Lower lobe of right lung (tissue), 2 donors: ENCODE measurements around the gene PDGFC. TPM values are rescaled to one million over a fixed set of nuclear protein-coding genes. Genes with fewer than 3 reads are reported as not detected.
A peak's percentile ranks its signal among the peaks of the same experiment; 100 is the strongest.

Source experiments
- ATAC-seq, 2 donors: fragments of 200-7000 bp; cut with Tn5 transposase; one replicate each; pipeline ENCODE4 v1.9.1; 2020 to 2022; ENCODE audit warnings: mild to moderate bottlenecking in 2 of 2, moderate library complexity in 2 of 2
- DNase-seq: peaks from one replicate; pipeline ENCODE4 v3.0.0-alpha.2; 2020
- H3K27ac ChIP-seq: fragments of 200-600 bp; one replicate; pipeline ENCODE4 v1.8.0; 2022
- H3K27me3 ChIP-seq: fragments of 200-600 bp; one replicate; pipeline ENCODE4 v1.8.0; 2022; ENCODE audit warnings: low read depth
- H3K36me3 ChIP-seq: fragments of 200-600 bp; one replicate; pipeline ENCODE4 v1.8.0; 2022; ENCODE audit warnings: mild to moderate bottlenecking
- H3K4me1 ChIP-seq: fragments of 200-600 bp; one replicate; pipeline ENCODE4 v1.8.0; 2022
- H3K4me3 ChIP-seq: fragments of 200-600 bp; one replicate; pipeline ENCODE4 v1.8.0; 2022; ENCODE audit warnings: mild to moderate bottlenecking
- H3K9me3 ChIP-seq: fragments of 200-600 bp; one replicate; pipeline ENCODE4 v1.8.0; 2022
- intact Hi-C: fragments of 100-400 bp; cut with DNase I; formaldehyde crosslinking; loops from one replicate; pipeline ENCODE4 v1.11.0; 2022
- total RNA-seq: library from RNA; stranded (reverse); fragmentation: NEBNext Ultra II Directional; extraction: Animal tissue kit (Norgen Biotek cat#: 25700); gene quantifications from one replicate; pipeline ENCODE4 v1.2.1, GENCODE V29; 2021
- TF ChIP-seq, protein P1 (sequence below): fragments of 200-600 bp; IDR thresholded peaks from one replicate; pipeline ENCODE4 v1.8.0; 2022; ENCODE audit warnings: antibody characterized with exemption, mild to moderate bottlenecking
- donor health status: DM: no; HTN: yes; CAD: no; lungs with severe emphysema.

PDGFC gene
- total RNA-seq, 1 donor from 2014 or later: 30.6 TPM

DNA sequence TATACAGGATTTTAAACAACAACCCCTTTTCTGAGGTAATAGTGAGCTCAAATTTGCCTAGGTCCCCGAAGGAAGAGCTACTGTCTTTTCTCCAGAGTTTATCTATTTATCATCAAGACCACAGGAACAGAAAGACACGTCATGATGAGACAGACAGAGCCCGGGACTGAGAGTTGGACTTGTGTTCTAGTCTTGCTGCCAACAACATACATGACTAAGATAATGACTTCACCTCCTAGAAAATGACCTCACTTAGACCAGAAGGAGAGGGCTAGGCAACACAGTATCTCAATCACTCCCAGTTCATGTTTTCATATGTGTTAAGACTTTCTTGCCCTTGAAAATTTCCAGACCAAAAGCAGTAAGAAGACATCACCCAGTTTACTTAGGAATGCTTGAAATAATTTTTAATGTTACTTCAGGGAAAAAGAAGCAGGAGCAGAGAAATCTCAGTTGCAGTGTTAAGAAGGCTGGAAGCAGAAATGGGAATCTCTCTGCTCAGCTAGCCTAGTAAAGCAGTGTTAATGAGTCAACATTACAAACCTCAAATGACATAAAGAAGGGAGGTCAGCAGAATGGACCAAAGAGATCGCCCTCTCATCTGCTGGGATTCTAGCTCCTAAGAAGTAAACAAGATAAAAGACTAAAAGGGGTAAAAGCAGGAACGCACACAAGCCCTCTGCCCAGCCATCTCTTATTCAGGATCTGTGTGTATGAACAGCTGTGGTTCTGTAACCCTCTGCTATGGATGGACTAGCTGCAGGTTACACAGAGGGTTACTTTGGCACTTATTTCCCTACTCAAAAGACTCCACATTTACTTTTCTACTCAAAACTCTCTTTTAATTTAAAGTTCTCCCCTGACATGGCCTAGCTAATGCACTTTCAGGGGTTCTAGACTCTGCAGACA, 24.8 kb downstream of the PDGFC start:
- Histone ChIP-seq H3K4me1 (peaks cover 40% of the 10 kb centered on the region), H3K27me3 (no peaks in the 10 kb centered on the region), H3K9me3 (no peaks in the 10 kb centered on the region), H3K36me3 (no peaks in the 10 kb centered on the region), H3K27ac (no peak overlapping the region), H3K4me3 (no peak overlapping the region)
- intact Hi-C loops: no loop called here
- DNase-seq (no peak), ATAC-seq (peak; percentile 27 to 30)
- TF ChIP-seq, protein P1, sequence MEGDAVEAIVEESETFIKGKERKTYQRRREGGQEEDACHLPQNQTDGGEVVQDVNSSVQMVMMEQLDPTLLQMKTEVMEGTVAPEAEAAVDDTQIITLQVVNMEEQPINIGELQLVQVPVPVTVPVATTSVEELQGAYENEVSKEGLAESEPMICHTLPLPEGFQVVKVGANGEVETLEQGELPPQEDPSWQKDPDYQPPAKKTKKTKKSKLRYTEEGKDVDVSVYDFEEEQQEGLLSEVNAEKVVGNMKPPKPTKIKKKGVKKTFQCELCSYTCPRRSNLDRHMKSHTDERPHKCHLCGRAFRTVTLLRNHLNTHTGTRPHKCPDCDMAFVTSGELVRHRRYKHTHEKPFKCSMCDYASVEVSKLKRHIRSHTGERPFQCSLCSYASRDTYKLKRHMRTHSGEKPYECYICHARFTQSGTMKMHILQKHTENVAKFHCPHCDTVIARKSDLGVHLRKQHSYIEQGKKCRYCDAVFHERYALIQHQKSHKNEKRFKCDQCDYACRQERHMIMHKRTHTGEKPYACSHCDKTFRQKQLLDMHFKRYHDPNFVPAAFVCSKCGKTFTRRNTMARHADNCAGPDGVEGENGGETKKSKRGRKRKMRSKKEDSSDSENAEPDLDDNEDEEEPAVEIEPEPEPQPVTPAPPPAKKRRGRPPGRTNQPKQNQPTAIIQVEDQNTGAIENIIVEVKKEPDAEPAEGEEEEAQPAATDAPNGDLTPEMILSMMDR: no peak

DNA sequence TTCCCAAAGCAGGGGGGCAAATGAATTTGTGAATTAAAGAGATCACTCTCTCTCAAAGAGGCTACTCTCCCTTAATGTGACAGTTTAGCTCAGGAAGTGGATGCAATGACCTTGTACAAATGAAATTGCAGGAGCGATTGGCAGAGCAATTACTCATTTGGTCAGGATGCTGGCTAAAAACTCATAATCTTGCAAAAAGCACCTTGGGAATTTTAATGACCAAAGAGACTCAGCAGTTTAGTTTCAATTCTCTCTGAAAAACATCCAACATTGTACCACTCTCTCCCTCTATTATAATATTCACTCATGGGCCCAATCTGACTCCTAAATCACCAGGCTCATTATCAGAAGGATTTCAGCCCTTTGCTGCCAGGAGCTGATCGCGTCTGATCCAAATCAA, 26.1 kb downstream of the PDGFC start:
- no peak for ATAC-seq

DNA sequence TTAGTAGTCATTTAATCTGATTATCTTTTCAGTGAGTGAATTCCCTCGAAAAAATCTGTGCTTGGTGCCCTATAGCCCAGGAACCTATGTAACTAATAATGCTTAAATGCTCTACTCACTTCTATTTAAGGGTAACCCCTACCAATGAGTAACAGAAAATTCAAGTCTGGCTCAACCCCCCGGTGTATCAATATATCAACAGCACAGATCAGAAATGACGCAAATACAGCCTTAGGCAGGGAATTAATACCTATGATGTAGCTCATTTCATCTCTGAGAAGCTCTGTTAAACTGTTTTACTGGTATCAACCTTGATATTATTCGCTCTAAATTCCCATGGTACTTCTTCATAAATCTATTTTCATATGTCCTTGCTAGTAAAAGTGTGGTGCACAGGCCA, 28.6 kb downstream of the PDGFC start:
- Histone ChIP-seq H3K9me3 (no peaks in the 10 kb centered on the region), H3K36me3 (no peaks in the 10 kb centered on the region), H3K27ac (no peak overlapping the region), H3K4me3 (no peak overlapping the region), H3K27me3 (no peaks in the 10 kb centered on the region), H3K4me1 (peaks cover 33% of the 10 kb centered on the region)
- ATAC-seq (no peak), DNase-seq (no peak)
- intact Hi-C loops: no loop called here
- TF ChIP-seq, protein P1: no peak

More for the DNA sequence above, 26.1 kb downstream of the PDGFC start:
- Histone ChIP-seq H3K9me3 (no peaks in the 10 kb centered on the region), H3K27ac (no peak overlapping the region), H3K4me3 (no peak overlapping the region), H3K4me1 (peaks cover 44% of the 10 kb centered on the region), H3K36me3 (no peaks in the 10 kb centered on the region), H3K27me3 (no peaks in the 10 kb centered on the region)
- intact Hi-C loops: no loop called here
- DNase-seq: no peak
- TF ChIP-seq, protein P1: no peak

DNA sequence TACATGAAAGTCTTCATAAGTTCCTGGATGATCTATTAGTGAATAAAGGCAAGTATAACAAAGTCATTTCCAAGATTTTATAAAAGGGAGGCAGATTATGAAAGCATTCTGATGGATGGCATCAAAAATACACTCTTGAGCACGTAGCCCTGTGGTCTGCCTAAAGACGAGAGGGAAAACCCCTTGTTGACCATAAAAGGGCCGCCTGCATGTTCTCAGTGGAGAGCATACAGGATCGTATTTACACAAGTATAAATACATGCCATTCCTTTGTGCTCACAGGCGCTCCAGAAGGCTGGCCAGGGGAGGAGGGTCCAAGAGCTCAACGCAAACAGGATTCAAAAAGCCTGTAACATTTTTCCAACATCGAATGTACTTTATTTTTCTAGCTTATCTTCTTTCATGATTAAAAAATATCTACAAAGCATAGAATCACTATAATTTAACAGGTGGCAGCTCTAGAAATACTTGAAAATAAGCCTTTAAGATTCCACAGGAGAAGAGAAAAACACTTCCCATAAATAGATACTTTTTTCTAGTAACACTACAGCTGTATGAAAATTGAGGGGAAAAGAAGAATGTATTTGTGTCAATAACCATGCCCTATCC, 29.6 kb downstream of the PDGFC start:
- DNase-seq (peak; percentile 64), ATAC-seq (peak; percentile 94 to 98)
- no peaks in the 10 kb centered on the region for H3K9me3 ChIP-seq
- TF ChIP-seq, protein P1: no peak
- no peaks in the 10 kb centered on the region for H3K27me3 ChIP-seq
- H3K4me3 ChIP-seq: no peak overlapping the region
- H3K27ac ChIP-seq: no peak overlapping the region
- intact Hi-C loops: no loop called here
- no peaks in the 10 kb centered on the region for H3K36me3 ChIP-seq
- H3K4me1 ChIP-seq: peaks cover 31% of the 10 kb centered on the region

DNA sequence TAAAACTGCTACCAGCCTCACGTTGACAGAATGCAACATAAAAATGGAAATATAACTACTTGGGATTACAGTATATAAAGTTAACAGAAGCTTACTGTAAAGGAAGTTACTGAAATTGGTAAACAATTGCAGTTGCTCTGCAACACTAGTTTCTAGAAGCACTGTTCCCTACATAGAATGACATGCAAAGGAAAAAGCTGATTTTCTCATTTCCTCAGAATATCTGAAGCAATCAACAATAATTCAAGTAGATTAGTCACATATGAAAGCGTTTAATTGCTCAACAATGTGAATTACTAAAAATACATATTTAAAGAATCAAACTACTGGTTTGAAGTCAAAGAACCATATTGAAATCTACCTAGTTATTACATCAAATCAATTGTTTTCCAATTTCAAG, 31.8 kb downstream of the PDGFC start:
- TF ChIP-seq, protein P1: no peak
- Histone ChIP-seq H3K4me3 (no peak overlapping the region), H3K4me1 (peaks cover 17% of the 10 kb centered on the region), H3K27me3 (no peaks in the 10 kb centered on the region), H3K36me3 (no peaks in the 10 kb centered on the region), H3K9me3 (no peaks in the 10 kb centered on the region), H3K27ac (no peak overlapping the region)
- no peak for DNase-seq
- intact Hi-C loops: no loop called here
- peak in 1 of 2 donors; percentile 35 for ATAC-seq
